Right lobe of liver (tissue), 6 donors: ENCODE results near the gene KLK13. TPM values are rescaled to one million over a fixed set of nuclear protein-coding genes. Genes with fewer than 3 reads are reported as not detected.

ENCODE experiments used
- ATAC-seq, 4 donors: fragments of 200-7000 bp; cut with Tn5 transposase; one replicate each; pipeline ENCODE4 v1.9.1; 2020; ENCODE audit warnings: mild to moderate bottlenecking in 4 of 4, moderate library complexity in 4 of 4
- DNase-seq, 3 donors: peaks; one replicate each; pipeline ENCODE4 v3.0.0-alpha.2; 2020
- H3K27ac ChIP-seq, 3 donors: fragments of 200-600 bp; one replicate each; pipeline ENCODE4 v1.8.0; 2022
- H3K27me3 ChIP-seq, 2 donors: fragments of 200-600 bp; one replicate each; pipeline ENCODE4 v1.8.0; 2022
- H3K36me3 ChIP-seq, 4 donors: fragments of 200-600 bp; sonication (generic) in 1 of 4; one replicate each; pipeline versions ENCODE4 v1.5.1 to v1.8.0; 2017 to 2022; ENCODE audit warnings: control low read depth in 1 of 4
- H3K4me1 ChIP-seq, 4 donors: fragments of 200-600 bp; sonication (generic) in 1 of 4; one replicate each; pipeline versions ENCODE4 v1.5.1 to v1.8.0; 2017 to 2022; ENCODE audit warnings: control low read depth in 1 of 4
- H3K4me3 ChIP-seq, 3 donors: fragments of 200-600 bp; one replicate each; pipeline ENCODE4 v1.8.0; 2022
- H3K9me3 ChIP-seq, 4 donors: fragments of 200-600 bp; sonication (generic) in 1 of 4; one replicate each; pipeline versions ENCODE4 v1.5.1 to v1.8.0; 2017 to 2022; ENCODE audit warnings: control low read depth in 1 of 4
- POLR2A ChIP-seq: fragments of 450-650 bp; IDR thresholded peaks from one replicate; pipeline ENCODE4 v1.6.1; 2017; ENCODE audit warnings: antibody characterized with exemption, mild to moderate bottlenecking
- WGBS: methylation state at CpG from one replicate; pipeline ENCODE4 v1.1.6; 2018; ENCODE audit warnings: low coverage, low lambda C conversion rate; ENCODE audit not compliant: insufficient coverage; ENCODE audit errors: missing lambda C conversion rate; 5-methylcytosine and 5-hydroxymethylcytosine counted together
- intact Hi-C, 2 donors: fragments of 100-400 bp; cut with DNase I; formaldehyde crosslinking; loops; one replicate each; pipeline versions ENCODE4 v1.11.2 to v1.14.1; 2022
- total RNA-seq, 6 experiments: library from RNA; depleted of rRNA in 2 of 6; stranded (reverse); fragments of >200 nt in 2 of 6; fragmentation: NEBNext Ultra II Directional in 3 of 6; extraction: Animal tissue kit (Norgen Biotek cat#: 25700) in 3 of 6; gene quantifications; one replicate each; pipeline versions ENCODE4 v1.1.0 to v1.2.4, GENCODE V29; 2016 to 2023
- TF ChIP-seq, protein P1 (sequence below), 4 donors: fragments of 200-600 bp in 3 of 4; fragments of 450-650 bp in 1 of 4; IDR thresholded peaks; one replicate each; pipeline versions ENCODE4 v1.5.1 to v1.8.0; 2016 to 2022; ENCODE audit warnings: antibody characterized with exemption in 4 of 4, mild to moderate bottlenecking in 2 of 4
- donor health status: DM: no; HTN: yes; CAD: no.
- donor health status: DM: no; HTN: no; CAD: no.
- donor health status: DM: no; HTN: no; CAD: no.
- donor health status: DM: no; HTN: yes; CAD: no.
- donor health status: DM: no; HTN: yes; CAD: no.

Gene KLK13
- total RNA-seq, 6 experiments from 2014 or later = not detected

DNA sequence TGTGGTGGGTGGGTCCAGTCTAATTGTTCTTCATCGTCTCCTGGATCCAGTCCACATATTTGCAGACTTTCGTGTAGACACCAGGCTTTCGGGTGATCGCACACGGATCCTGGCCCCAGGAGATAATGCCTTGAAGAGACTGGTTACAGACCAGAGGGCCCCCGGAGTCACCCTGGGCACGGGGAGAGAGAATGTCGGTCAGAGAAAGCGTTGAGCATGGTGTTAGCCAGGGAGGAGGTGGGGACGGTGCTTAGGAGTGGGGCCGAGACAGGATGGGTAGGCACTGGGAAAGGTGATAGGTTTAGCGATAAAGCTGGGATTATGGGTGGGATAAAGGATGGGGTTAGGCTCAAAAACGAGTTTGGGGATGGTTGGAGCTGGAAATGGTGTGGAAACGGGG, 42.4 kb downstream of the KLK13 start:
- Histone ChIP-seq H3K36me3 (no peaks in the 10 kb centered on the region), H3K9me3 (no peaks in the 10 kb centered on the region), H3K4me1 (no peaks in the 10 kb centered on the region), H3K4me3 (no peak overlapping the region), H3K27ac (no peak overlapping the region), H3K27me3 (no peaks in the 10 kb centered on the region)
- 57% methylated on average over 12 of the region's 14 CpGs for WGBS
- intact Hi-C loops = no loop called here
- DNase-seq (no peak), ATAC-seq (no peak)
- TF ChIP-seq POLR2A = no peak
- TF ChIP-seq, protein P1, sequence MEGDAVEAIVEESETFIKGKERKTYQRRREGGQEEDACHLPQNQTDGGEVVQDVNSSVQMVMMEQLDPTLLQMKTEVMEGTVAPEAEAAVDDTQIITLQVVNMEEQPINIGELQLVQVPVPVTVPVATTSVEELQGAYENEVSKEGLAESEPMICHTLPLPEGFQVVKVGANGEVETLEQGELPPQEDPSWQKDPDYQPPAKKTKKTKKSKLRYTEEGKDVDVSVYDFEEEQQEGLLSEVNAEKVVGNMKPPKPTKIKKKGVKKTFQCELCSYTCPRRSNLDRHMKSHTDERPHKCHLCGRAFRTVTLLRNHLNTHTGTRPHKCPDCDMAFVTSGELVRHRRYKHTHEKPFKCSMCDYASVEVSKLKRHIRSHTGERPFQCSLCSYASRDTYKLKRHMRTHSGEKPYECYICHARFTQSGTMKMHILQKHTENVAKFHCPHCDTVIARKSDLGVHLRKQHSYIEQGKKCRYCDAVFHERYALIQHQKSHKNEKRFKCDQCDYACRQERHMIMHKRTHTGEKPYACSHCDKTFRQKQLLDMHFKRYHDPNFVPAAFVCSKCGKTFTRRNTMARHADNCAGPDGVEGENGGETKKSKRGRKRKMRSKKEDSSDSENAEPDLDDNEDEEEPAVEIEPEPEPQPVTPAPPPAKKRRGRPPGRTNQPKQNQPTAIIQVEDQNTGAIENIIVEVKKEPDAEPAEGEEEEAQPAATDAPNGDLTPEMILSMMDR (IDR thresholded peaks at IDR 0.05) = no peak

DNA sequence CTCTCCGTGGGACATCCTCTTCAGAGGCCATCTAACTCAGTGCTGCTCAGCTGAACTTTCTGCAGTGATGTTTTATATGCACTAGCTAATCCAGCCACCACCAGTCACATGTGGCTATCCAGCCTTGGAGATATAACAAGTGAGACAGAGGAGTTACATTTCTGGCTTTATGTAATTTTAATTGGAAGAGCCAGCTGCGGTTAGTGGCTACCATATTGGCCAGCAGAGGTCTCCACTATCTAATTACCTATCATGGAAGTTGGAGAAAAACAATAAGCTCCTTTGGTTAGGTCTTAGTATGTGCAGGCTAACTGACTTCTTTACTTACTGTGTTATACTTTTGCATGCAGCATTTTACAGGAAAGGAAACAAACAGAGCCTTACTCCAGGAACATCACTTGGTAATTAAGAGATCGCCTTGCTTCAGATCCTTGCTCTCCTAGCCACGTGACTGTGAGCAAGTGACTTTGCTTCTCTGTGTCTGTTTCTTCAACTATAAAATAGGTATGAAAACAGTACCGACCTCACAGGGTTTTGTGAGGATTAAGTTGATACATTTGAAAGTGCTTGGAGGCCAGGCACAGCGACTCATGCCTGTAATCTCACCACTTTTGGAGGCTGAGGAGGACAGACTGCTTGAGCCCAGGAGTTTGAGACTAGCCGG, 43.8 kb downstream of the KLK13 start:
- peak; percentile 45 to 58 (median 50) for ATAC-seq
- peaks cover 3 to 6% of the 10 kb centered on the region in 2 donors for H3K27me3 ChIP-seq
- 32% methylated on average over 7 of the region's 7 CpGs for WGBS

DNA sequence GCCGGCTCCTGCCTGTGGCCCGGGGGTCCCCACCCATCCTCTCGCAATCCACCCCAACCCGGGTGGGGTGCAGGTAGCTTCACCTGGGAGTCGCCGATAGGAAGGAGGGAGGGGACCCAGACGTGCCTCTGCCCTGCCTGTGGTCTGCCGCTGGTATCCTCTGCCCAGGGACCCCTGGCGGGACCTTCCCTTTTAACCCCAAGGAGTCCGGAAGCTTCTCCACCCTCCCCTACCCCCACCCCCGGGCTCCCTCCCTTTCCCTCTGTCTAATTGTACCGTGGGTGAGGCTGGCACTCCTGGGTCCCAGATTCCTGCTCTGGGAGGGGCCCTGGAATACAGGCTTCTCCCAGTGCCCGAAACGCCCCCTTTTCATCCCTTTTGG, 45.4 kb downstream of the KLK13 start, which contains the start of gene KLK10:
Gene KLK10, minus strand, starts transcription at position 166 of the 382 bp plus-strand sequence. CDS start 579 bp downstream, outside the sequence.
- WGBS = 11% methylated on average over 7 of the region's 14 CpGs
- intact Hi-C loops = no loop called here
- Histone ChIP-seq H3K36me3 (no peaks in the 10 kb centered on the region), H3K9me3 (no peaks in the 10 kb centered on the region), H3K4me1 (no peaks in the 10 kb centered on the region), H3K4me3 (no peak within 1 kb of the TSS), H3K27me3 (peaks cover 3 to 6% of the 10 kb centered on the region in 2 donors), H3K27ac (no peak within 1 kb of the TSS)
- DNase-seq (no peak), ATAC-seq (no peak)
- TF ChIP-seq POLR2A = no peak
- TF ChIP-seq, protein P1 (IDR thresholded peaks at IDR 0.05) = no peak

More for the DNA sequence above, 43.8 kb downstream of the KLK13 start:
- no peaks in the 10 kb centered on the region for H3K9me3 ChIP-seq
- intact Hi-C loops = no loop called here
- no peaks in the 10 kb centered on the region for H3K36me3 ChIP-seq
- H3K4me3 ChIP-seq = no peak overlapping the region
- H3K27ac ChIP-seq = no peak overlapping the region
- no peak for DNase-seq
- no peaks in the 10 kb centered on the region for H3K4me1 ChIP-seq
- TF ChIP-seq, protein P1 (IDR thresholded peaks at IDR 0.05) = peak; percentile 49 to 70 (median 66)
- TF ChIP-seq POLR2A = no peak

DNA sequence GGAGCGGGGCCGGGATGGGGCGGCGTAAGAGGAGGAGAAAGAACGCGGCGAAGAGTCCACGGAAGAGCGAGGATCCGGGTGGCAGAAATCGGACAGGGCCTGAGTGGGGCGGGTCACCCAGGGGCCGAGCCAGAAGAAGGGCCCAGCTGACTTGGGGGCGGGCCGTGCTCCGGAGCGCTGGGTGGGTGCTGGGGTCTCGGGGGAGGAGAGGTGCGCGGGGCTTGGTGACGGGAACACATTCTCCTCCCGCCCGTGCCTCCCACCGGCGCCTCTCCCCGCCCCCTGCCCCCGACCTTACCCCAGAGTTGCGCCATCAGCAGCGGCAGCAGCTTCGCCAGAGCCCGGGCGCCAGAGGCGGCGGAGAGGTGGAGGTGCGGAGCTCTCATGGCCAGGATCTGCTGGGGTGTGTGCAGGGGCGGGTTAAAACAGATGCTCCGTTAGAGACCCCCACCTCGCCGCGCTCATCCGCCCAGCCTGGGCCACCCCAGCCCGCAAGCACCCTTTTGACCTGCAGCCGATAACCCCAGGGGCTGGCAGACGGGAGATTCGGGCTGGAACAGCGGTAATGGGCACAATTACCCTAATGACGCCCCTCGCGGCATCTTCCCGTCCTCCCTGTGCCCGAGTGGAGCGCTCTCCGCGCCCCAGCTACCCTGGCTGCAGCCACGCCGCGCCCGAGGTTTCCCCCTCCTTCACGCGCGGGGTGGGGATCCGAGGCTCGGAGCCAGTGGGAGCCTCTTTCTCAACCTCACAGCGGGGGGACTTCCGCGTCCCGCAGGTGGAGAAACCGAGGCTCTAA, 45.9 kb downstream of the KLK13 start:
- intact Hi-C loops = no loop called here
- DNase-seq (peak in 1 of 3 donors; percentile 32), ATAC-seq (peak; percentile 9 to 39 (median 31))
- Histone ChIP-seq H3K27me3 (peaks cover 3 to 6% of the 10 kb centered on the region in 2 donors), H3K9me3 (no peaks in the 10 kb centered on the region), H3K4me3 (no peak overlapping the region), H3K36me3 (no peaks in the 10 kb centered on the region), H3K27ac (no peak overlapping the region), H3K4me1 (no peaks in the 10 kb centered on the region)
- TF ChIP-seq, protein P1 (IDR thresholded peaks at IDR 0.05) = no peak
- no peak for TF ChIP-seq POLR2A
- WGBS = 7% methylated on average over 21 of the region's 68 CpGs
